GM21447 (cell line): ENCODE measurements around the gene PBX3.

Source experiments
- ATAC-seq: cut with Tn5 transposase; IDR thresholded peaks from one replicate; pipeline ENCODE4 v1.9.1; 2021; ENCODE audit not compliant: unreplicated experiment

The PBX3 gene

DNA sequence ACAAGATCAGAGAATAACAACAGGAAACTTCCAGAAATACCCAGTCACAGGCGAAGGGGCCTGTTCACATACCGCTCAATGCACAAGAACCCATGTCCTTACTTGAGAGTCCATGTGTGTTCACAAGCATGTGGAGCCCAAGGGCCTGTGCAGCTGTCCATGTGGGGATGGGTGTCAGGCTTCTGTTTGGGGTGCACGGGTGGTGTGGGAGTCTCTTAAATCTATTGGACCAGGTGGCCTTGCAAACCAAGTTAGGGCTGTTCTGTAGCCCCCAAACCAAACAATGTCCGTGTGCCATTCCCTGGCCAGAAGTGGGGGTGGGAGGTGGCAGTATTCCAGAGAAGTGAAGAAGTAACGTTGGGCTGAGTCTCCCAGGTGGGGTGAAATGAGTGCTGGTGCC is 222.3 kb downstream of the PBX3 start:
- ATAC-seq, result no peak

- no peak for ATAC-seq
These were observed 222.7 kb downstream of the PBX3 start for GRCh38 chr9:125969868-125970267.

DNA sequence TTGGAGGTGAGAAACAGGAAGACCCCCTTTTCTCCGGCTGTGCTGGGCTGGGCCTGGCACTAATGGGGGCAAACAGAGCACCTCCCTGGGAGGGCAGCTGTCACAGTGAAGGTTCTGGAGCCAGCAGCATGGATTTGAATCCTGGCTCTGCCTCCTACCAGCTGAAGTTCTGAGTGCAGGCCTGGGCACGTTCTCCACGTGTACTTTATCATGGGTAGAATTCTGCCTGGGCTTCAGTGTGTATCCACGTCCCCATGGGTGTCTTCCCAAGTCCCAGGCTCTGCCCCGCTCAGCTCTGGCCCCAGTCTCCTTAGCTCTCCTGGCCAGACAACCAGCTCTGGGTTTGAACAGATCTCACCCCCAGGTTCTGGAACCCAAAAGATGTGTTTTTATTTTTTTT is 223.2 kb downstream of the PBX3 start:
- ATAC-seq, result no peak

DNA sequence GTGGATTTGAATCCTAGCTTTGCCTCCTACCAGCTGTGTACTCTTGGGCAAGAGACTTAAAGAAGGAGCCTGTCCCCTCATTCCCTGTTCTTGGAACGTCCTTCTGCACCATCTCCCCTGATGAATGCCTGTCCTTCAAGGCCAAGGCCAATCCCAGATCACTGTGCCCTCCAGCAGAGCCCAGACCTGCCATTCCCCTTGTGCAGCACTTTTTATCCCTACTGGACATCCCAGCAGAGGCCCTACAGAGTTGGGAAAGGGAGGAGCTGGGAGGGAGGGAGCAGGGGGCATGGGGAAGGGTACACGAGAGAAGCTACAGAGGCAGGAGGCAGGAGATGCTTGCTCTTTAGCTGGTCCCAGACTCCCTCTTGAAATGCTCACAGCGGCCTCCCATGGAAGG is 223.9 kb downstream of the PBX3 start:
- ATAC-seq, result no peak

- no peak for ATAC-seq
These were observed 225.0 kb downstream of the PBX3 start for GRCh38 chr9:125972012-125972729.

DNA sequence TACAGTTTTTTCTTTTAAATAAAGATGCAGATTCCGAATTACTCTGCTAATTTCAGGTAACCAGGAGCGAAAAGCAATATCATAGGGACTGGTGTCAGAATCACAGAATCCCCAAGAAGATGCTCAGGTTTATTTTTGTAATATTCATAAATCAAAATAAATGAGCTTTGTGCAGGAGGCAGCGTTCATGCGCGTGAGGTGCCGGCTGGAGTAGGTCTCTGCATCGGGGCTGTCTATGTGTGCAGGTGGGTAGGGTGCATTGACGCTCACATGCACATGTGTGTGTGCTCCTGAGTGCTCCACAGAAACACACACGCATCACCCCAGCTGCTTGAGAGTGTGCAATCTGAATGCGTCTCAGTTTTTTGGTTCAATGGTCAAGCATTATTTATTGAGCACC is 226.4 kb downstream of the PBX3 start:
- ATAC-seq, result no peak

- no peak for ATAC-seq
These were observed 227.5 kb downstream of the PBX3 start for GRCh38 chr9:125974705-125975104.

- no peak for ATAC-seq
These were observed 230.1 kb downstream of the PBX3 start for GRCh38 chr9:125977223-125977622.

GRCh38 chr9:125979383-125979782 is 232.2 kb downstream of the PBX3 start:
- no peak for ATAC-seq

- no peak for ATAC-seq
These were observed 235.7 kb downstream of the PBX3 start for GRCh38 chr9:125982798-125983406.

DNA sequence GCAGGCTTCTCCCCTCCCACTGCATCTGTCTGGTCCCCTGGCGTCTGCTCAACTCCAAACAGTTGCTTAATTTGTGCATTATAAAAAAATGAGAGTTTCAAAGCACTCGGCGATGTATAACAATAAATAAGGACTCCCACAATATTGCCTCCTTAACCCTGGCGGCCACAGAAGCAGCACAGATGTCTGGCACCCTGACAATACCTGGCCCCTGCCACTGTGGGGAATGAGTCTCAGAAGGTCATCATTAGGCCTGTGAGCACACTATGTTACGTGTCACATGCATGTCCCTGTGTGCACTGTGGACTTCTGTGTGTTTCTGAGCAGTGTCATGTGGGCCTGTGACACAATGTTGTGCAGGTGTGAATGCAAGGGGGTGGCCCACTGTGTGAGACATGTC is 236.5 kb downstream of the PBX3 start:
- ATAC-seq, result no peak

DNA sequence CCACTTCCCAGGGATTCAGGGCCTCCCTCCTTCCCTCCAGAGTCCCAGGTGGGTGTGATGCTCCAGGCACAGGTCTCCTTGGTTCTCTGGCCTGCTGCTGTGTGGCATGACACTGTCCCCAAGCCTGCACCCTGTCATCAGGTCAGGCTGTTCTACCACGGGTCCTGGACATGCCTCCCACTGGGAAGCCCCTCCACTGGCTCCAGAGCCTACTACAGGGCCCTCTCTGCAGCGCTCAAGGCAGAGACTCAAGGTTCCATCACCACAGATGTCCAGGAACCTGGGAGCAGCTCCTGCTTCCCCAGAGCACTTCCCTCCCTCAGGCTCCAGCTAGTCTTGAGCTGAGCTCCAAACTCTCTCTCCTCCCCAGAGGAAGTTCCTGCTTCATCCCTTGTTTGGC is 237.3 kb downstream of the PBX3 start:
- ATAC-seq, result no peak

GRCh38 chr9:125985142-125985997 is 238.2 kb downstream of the PBX3 start:
- ATAC-seq, result no peak

DNA sequence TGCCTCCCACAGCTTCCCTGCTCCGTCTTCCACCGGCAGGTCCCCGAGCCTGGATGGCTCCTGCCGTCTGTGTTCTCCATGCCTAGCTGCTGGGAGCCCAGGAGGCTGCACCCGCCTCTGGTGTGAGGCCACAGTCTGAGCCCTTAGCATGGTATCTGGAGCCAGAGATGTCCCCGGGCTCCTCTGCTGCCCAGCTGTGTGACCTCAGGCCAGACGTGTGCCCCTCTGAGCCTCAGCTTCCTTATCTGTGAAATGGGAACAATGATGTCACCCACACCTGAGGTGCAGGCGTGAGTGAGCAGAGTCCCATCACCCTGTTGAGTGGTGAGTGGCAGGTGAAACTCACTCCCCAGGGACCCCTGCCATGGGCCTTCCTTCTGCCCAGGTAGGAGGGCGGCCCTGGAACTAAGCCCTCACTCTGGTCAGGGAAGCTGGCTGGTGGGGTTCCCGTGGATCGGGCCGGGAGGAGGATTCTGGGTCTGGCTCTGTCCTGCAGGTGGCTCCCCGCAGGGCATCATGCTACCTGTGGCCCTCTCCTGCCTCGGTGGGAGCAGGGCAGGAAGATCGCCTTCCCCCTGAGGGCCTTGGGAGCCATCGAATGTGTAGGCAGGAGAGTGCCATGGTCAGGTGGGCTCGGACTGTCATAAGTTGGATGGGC is 239.0 kb downstream of the PBX3 start:
- ATAC-seq, result no peak

GRCh38 chr9:125986966-125987365 is 239.8 kb downstream of the PBX3 start:
- ATAC-seq, result no peak

DNA sequence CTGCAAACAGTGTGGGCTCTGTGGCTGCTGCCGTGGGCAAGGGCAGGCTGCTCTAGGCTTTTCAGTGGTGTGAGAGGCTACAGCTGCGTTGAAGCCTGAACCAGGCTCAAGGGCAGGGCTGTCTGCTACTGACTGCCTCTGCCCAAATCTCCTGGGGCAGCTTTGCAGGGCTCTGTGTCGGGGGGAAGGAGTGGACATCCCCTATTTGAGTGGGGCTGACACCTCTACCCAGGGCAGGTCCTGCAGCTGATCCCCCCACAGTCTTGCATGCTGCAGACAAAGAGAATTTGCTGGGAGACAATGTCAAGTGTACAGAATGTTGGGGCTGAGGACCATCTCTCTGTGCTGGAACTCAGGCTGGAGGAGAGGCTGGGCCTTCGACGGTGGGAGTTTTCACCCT is 240.2 kb downstream of the PBX3 start:
- no peak for ATAC-seq

- ATAC-seq, result no peak
These were observed 241.4 kb downstream of the PBX3 start for GRCh38 chr9:125988479-125989050.

- no peak for ATAC-seq
These were observed 241.9 kb downstream of the PBX3 start for GRCh38 chr9:125989090-125989501.

DNA sequence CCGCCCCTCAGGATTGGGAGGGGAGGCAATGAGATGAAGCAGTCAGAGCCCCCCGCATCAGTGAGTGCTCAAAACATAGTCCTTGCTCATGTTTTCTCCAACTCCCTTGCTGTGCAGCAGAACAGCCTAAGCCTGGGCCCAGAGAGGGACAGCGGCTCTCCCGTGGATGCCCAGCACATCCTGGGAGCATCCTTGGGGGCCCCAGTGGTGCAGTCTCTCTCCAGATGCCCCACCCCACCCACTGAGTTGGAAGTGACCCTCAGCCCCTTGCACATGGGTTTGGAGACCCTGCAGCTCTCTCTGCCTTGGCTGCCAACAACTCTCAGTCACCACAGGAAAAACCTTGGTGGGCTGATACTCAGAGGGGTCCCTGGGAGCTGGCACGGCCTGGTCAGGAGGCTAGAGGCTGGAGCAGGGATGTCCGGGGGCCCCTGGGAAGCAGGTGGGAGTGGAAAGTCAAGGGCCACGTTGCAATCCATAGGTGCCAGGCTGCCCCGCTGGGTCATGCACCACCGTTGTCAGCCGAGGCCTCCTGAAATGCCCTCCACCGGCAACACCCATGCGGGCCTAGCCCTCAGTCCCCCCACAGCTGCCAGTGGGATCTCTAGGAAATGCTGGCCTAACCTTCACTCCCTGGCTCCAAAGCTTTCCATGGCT is 242.5 kb downstream of the PBX3 start:
- no peak for ATAC-seq

GRCh38 chr9:125990186-125990792 is 243.1 kb downstream of the PBX3 start:
- ATAC-seq, result no peak
